GM04504 (cell line): Measurements from ENCODE around the gene ANKLE1.
A peak's percentile ranks its signal among the peaks of the same experiment; 100 is the strongest.
"Not testable (repeated sequence)": the region's sequence is repeated elsewhere in the genome, so short reads cannot be mapped to it uniquely, and the experiment has no call there.

ENCODE experiments used
- DNase-seq: peaks from one replicate; pipeline ENCODE4 v3.0.0-alpha.2; 2012; ENCODE audit warnings: low read depth

ANKLE1 gene

DNA sequence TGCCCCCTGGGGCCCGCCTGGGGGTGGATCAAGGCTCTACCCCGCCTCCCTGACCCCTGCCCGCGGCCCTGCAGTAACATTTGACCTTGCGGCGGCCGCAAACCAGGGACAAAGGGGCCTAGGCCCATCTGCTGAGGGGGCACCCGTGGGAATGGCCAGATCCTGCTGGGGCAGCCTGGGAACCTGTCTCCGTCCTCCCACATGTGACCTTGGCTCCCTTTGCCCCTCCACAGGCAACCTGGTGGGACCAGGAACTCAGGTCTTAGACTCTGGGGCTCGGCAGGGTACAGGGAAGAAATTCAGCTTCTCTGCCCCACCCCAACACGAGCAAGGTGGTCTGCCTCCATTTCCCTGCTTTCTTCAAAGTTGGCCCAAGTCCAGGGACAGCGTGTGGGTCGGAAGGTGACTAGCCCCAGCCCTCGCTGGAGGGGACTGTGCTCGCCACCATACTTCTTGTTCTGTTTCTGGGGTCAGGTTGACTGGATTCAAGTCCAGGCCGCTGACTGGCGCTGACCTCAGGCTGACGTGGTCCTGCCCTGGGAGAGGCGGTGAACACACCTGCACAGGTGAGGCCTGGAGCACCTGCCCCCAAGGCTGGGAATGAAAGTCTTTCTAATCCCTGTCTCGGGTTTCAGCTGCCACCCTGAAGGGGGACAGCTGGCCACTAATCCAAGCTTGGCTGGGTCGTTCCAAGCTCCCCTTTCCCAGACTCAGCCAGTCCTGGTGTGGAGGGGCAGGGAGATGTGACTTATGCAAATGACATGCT lies 33.5 kb upstream of the ANKLE1 start:
- no peak for DNase-seq

DNA sequence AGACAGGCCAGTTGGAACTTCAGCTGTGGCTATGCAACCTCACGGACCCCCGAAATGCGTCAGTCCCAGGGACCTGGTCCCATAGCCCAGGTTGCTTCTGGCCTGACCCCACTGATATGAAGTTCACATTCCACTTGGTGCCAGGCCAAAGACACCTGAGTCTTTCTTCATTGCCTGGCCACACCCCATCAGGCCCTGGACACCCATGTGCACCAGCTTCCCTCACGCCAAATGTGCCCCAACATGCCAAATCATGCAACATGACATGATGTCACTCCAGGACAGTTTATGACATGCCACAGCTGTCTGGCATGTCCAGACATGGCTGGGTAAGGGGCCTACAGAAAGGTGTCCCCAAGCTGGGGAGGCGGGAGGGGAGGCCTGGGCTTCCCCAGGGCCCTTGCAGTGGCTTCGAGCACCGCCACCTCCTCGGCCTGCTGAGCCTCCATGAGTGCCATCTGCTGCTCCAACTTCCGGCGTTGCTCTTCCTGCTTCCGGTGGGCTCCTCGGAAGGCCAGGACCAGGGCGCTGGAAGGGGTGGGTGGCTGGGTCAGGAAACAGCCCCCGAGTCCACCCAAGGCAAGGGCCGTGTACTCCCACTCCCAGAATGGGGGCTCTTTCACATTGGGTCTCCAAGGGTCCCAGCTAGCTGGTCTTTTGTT lies 31.7 kb upstream of the ANKLE1 start:
- no peak for DNase-seq

DNA sequence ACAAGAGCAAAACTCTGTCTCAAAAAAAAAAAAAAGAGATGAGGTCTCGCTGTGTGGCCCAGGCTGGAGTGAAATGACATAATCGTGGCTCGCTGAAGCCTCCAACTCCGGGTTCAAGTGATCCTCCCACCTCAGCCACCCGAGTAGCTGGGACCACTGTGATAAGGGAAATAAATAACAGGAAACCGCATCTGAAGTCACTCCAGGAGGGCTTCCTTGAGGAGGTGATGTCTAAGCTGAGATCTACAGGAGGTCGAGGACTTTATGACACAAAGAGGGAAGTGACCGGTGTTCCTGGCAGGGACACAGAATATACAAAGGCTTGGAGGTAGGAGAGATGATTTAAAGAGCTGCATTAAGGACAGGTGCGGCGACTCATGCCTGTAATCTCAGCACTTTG lies 27.1 kb upstream of the ANKLE1 start:
- no peak for DNase-seq

DNA sequence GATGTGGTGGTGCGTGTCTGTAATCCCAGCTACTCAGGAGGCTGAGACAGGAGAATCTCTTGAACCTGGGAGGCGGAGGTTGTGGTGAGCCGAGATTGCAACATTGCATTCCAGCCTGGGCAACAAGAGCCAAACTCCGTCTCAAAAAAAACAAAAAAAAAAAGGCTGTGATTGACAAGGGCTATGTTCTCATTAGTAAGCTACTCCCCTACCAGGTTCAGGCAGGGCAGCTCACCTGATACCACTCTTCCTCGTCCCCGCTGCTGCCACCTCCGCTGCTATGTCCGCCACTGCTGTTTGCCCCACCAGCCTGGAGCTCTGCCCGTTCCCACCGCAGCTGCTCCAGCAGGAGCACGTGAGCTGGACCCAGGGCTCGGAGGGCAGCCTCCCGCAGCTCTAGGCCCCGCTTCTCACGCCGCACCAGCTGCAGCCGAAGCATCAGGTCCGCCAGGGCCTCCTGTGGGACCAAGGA lies 26.5 kb upstream of the ANKLE1 start:
- DNase-seq, result no peak

DNA sequence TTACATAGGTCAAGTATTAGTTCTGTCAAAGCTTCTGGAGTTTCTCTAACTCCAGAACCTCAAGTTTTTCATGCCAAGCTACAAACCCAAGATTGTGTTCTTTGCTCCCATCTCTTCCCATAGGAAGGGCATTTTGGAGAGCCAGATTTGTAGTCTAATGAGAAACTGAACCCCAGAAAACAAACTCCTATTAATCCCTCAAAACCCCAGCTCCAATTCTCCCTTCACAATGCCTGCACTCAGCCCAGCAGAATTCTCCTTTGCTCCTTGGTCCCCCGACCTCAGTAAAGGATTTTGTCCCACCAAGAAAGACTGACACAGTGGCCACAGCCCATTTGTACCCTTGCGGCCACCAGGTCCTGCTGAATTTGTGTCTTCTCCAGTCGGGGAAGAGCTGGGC lies 25.6 kb upstream of the ANKLE1 start:
- no peak for DNase-seq

DNA sequence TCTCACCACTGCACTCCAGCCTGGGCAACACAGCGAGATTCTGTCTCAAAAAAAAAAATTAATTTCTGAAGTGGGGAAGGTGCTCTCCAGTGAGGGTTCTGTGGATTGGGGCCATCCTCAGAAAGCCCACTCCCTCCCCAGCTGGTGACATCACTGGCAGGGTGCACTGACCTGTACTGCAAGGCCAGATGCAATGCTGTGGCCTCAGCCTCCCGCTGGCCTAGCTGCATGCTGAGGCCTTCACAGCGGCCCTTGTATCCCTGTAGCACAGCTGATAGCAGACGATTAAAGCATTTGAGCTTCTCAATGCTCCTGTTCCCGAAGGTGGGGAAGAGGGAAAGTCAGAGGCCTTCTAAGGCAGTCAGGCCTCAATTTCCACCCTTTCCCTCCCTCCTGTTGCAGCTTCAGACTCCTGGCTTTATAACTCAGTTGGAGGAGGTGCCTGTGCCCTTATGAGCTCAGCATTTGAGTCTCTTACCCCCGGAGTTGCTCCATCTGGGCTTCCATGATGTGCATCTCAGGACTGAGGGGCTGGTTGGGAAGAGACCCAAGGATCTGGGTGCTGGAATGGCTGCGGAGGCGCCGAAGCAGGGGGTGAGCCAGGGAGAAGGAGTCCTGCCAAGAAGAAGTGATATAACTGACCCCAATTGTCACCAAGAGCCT lies 22.5 kb upstream of the ANKLE1 start:
- no peak for DNase-seq

DNA sequence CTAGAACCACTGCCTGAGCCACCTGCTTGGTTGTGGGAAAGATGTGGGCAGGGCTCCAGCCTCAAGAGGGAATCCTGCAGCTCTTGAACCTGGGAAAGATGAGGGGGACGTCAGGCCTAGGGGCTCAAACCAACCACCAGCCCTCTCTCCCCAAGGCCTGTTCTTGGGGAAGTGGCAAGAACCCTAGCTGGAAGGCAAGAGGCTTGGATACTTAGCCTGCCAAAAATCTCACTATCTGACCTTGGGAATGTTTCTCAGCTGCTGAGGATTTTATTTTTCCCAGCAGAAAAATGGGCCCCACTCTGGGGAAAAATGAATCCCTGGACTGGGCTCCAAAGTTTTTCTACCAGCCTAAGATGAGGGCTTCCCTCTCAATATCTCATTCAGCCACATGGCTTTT lies 21.8 kb upstream of the ANKLE1 start:
- no peak for DNase-seq

DNA sequence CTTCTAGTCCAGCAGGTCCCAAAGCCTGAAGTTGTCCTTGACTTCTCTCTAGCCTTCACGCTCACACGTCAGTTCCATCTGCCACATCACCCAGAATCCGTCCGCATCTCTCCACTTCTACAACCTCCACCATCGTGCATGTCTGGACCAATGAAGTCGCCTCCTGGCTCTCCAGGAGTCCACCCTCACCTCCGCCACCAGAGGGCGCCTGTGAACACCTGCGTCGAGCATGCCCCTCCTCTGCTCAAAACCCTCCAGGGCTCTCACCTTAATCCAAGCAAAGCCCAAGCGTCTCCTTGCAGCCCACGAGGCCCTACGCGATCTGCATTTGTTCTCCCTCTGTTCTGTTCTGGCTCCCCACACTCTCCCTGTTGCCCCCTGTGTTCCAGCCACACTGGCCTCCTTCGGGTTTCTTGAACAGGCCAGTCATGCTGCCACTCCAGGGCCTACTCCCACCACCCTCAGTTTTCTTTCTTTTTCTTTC lies 20.8 kb upstream of the ANKLE1 start:
- DNase-seq, result no peak

DNA sequence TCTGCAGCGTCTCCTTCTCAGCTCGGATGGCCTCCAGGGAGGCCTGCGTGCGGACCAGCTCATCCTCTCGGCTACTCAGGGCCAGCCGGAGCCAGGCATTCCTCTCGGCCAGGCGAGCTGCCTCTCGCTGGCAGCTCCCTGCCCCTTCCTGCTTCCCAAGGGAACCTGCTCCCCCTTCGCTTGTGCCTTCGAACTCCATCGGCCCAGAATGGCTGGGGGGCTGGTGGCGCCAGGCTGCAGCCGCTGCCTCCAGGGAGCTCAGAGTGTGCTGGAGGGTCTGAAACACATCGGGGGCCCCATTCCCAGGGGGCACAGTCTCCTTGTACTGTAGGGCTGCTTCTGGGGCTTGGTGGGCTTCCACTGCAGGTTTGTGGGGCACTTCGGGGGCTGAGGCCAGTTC lies 19.1 kb upstream of the ANKLE1 start:
- no peak for DNase-seq

DNA sequence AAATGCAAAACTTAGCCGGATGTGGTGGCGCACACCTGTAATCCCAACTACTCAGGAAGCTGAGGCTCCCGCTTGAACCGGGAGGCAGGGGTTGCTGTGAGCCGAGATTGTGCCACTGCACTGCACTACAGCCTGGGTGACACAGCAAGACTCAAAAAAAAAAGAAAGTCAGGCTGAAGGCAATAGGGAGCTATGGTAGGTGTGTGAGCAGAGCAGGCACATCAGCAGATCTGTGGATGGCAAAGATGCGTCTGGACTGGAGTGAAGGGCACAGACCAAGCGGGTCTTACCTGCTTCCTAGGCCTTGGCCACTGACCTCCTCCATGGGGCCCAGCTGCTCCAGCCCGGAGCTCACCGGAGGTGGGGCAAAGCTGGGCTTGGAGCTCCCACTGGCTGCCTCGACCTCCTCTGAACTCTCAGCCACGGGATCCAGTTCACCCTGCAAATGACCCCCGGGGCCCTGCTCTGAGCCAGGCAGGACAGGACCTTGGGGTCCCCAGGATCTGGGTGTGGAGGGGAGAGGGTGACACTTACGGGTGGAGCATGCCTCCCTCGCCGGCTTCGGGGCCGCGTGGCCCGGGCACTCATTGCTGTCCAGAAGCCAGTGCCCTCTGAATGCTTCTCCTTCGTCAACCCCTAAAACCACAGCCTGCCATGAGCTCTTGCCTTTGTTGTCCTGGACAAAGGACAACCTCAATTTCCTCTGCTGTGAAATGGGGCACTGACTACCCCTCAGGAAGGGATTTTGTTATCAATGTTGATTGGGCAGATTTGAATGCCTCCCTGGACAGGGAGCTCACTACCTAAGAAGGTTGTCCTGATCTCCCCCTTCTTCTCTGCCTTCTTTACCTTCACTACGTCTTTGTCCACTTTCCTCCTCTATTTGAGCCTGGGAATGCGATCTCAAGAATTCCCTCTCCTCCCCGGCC lies 17.7 kb upstream of the ANKLE1 start:
- DNase-seq, result no peak

DNA sequence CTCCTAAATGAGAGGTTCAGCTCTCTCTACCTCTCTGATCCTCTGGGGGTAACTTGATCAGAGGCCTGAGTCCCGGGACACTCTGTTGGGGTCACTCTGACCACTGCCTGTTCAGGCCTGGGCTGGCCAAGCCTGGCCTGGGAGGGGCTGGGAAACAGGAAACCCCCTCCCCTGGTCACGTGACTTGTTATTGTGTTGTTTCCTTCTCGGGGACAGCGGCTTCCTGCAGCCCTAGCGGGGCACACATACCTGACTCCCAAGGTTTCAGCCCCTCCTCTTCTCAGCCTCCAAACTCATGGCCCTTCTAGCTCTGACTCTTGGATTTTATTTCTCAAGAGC lies 17.1 kb upstream of the ANKLE1 start, which contains the start of gene USHBP1:
TSS of gene USHBP1 (minus strand) at position 105 of the 339 bp plus-strand sequence. CDS start 446 bp downstream, outside the sequence.
- DNase-seq, result no peak

DNA sequence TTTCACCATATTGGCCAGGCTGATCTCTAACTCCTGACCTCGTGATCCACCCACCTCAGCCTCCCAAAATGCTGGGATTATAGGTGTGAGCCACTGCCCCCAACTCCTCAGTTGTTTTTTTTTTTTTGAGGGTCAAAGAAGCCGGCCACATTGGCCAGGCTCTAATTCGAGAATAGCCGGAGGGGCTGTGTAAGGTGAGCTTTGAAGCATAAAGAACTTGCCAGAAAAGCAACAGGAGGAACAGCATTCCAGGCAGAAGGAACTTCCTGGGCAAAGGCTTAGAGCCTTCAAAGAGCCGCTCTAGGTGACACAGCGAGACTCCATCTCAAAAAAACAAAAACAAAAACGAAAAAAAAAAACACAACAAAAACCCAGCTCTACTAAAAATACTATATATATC lies 15.7 kb upstream of the ANKLE1 start:
- DNase-seq, result no peak

DNA sequence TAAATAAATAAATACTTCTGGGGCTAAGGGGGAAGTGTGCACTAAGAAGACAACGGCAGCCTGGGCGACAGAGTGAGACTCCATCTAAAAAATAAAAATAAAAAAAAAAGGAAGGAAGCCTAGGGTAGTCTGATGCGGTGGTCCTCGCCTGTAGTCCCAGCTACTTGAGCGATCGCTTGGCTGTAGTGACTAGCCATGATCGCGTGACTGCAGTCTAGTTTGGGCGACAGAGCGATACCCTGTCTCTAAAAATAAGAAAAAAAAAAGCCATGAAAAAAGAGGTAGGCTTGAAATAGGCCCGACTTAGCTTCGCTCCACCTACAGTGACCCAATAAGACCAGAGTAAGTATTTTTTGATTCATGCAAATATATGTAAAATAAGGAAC lies 15.1 kb upstream of the ANKLE1 start:
- no peak for DNase-seq

DNA sequence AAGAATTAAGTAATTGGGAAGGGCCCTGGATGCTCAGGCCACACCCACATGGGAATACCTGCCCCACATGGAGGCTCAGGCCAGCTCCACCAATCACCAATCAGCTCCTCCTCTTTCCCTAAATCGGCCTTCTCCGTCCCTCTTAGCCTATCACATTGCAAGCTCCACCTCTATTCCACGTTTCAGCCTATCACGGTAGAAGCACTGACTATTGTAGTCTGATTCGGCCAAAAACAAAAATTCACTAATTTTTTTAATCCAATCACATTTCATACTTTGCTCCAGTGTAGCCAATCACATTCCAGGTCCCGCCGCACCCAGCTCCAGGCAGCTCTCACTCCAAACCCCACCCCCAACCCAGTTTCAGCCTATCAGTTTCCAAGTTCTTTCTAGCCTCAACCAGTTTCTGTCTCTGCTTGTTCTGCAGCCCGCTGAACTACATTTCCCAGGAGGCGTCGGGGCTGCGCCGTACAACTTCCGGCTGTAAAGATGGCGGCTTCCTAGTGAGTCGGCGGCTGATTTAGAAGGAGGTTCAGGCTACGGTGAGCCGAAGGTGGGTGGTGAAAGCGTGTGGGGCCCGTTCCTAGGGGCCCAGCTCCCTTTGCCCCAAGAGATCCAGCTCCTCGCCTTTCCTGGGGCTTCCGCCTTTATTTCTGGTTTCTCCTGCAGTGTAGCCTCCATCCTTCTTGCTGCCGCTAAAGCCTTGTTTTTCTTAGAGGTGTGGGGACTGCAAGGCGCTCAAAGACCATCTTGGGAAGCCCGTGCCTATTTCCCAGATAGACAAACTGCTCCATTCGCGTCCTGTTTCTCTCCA lies 14.5 kb upstream of the ANKLE1 start, which contains the start of gene BABAM1:
TSS of gene BABAM1 (plus strand) at position 469 of the 814 bp plus-strand sequence. CDS start 1,364 bp downstream, outside the sequence.
- peak; percentile 99 for DNase-seq

DNA sequence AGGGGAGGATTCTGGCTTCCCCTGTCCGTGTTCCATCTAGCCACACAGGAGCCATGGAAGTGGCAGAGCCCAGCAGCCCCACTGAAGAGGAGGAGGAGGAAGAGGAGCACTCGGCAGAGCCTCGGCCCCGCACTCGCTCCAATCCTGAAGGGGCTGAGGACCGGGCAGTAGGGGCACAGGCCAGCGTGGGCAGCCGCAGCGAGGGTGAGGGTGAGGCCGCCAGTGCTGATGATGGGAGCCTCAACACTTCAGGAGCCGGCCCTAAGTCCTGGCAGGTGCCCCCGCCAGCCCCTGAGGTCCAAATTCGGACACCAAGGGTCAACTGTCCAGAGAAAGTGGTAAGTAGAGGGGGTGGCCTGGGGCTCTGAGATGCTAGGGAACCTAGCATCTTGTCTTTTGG lies 12.9 kb upstream of the ANKLE1 start:
- DNase-seq, result no peak

DNA sequence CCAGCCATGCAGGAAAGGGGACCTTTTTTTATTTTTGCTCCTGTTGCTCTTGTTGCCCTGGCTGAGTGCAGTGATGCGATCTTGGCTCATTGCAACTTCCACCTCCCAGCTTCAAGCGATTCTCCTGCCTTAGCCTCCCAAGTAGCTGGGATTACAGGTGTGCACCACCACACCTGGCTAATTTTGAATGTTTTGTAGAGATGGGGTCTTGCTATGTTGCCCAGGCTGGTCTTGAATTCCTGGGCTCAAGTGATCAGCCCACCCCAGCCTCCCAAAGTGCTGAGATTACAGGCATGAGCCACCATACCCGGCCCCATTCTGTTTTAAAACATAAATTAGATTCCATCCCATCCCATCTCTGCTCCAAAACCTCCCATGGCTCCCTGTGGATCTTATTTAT lies 6.8 kb upstream of the ANKLE1 start:
- not testable (repeated sequence) for DNase-seq

DNA sequence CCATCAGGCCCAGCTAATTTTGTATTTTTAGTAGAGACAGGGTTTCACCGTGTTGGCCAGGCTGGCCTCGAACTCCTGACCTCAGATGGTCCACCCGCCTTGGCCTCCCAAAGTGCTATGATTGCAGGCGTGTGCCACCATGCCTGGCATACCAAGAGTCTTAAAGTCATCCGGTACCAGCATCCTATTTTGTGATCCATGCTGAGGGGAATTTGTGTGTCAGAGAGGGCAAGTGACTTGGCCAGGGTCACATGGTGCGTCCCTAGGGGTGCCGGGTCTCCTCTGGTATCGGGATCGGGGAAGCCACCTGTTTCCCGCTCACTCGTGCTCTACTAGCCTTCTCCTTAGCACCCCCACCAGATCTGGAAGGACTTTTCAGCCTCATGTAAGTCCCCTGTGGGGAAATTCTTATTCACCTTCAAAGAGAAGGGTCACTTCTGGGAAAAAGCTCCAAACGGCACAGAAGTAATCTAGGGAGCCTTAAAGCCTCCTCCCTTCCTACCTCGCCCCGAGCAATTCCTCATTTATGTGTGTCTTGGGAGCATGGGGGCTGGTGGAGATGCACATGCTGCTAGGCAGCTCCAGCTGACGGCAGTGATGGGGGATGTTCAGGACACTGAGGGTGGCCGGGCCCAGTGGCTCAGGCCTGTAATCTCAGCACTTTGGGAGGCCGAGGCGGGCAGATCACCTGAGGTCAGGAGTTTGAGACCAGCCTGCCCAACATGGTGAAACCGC lies 6.1 kb upstream of the ANKLE1 start:
- no peak for DNase-seq

DNA sequence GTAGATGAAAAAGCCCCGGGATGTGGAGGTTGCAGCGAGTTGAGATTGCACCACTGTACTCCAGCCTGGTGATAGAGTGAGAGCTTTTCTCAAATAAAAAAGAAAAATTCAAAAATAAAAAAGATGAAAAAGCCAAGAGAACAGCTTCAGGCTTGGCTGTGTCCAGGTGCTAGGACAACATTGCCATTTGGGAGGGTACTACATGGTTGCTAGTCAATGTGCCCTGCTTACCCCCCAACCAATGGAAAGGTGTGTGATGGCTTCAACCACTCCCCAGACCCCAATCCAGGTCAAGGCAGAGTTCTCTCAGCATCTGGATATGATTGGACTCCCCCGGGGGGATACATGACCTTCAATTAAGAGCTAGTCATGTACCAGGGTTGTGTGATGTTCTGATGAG lies 2.3 kb upstream of the ANKLE1 start:
- DNase-seq, result no peak

DNA sequence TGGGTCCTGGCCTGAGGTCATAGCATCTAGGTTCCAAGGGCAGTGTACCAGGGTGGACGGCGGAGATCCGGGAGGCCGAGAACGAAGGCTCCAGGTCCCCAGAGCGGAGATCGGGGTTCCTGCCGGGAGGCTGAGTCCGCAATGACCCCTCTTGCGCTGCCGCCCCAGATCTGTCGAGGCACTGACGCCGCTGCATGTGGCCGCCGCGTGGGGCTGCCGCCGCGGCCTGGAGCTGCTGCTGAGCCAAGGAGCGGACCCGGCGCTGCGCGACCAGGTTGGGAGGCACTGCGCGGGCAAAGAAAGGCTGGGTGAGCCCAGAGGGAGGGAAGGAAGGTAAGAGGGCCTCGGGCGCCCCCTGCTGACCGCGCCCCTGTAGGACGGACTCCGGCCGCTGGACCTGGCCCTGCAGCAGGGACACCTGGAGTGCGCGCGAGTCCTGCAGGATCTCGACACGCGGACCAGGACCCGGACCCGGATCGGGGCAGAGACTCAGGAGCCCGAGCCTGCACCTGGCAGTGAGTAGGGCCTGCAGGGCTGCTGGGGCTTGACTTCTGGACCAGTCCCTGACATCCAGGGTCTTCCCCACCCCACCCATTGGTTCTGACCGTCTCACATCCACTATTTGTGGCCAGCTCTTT lies 906 bp downstream of the ANKLE1 start:
- peak; percentile 42 for DNase-seq

DNA sequence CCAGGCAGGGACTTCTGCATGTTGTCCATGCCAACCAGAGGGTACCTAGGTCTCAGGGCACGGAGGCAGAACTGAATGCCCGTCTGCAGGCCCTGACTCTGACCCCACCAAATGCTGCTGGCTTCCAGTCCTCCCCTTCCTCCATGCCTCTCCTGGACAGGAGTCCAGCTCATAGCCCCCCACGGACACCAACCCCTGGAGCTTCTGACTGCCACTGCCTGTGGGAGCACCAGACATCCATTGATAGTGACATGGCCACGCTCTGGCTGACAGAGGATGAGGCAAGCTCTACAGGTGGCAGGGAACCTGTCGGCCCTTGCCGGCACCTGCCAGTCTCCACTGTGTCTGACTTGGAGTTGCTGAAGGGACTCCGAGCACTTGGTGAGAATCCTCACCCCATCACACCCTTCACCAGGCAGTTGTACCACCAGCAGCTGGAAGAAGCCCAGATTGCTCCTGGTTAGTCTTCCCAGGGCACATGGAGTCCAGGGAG lies 1.8 kb downstream of the ANKLE1 start:
- DNase-seq, result no peak
